GM21515 (cell line): Measurements from ENCODE around the gene UBAC2.
A peak's percentile ranks its signal among the peaks of the same experiment; 100 is the strongest.

ENCODE experiments used
- ATAC-seq: cut with Tn5 transposase; IDR thresholded peaks from one replicate; pipeline ENCODE4 v1.9.1; 2021; ENCODE audit not compliant: unreplicated experiment

UBAC2 gene, protein sequence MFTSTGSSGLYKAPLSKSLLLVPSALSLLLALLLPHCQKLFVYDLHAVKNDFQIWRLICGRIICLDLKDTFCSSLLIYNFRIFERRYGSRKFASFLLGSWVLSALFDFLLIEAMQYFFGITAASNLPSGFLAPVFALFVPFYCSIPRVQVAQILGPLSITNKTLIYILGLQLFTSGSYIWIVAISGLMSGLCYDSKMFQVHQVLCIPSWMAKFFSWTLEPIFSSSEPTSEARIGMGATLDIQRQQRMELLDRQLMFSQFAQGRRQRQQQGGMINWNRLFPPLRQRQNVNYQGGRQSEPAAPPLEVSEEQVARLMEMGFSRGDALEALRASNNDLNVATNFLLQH

DNA sequence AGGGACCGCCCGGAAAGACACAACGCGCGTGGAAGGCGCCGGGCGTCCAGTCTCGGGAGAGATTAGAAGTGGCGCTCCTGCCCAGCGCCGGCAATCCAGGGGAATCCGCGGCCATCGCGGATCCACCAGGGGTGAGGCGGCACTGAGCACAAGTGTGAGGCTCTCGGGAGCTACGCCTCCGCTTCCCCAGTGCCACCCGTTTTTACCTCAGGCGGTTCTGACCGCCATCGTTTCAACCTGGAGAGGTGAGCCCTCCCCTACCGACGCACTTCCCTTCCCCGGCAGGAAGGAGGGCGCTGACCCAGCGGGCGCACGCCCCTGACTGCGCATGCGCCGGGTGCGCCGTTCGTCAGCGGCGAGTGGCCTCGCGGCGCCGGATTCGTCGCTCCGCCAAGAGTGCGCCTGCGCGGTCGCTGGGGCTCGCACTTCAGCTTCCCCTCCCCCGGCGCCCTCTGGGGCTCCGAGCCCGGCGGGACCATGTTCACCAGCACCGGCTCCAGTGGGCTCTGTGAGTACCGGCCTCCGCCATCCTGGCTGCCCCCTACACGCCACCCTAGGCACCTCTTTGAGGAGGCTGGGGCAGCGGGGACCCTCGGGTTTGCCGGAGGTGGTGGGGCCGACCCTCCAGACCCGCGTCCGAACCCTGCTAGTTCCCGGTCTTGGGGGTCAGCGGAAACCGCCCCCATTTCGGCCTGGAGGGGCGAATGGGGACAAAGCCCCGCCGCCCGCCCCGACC, at the start of gene UBAC2:
Gene UBAC2, plus strand, starts transcription at position 423 of the 736 bp plus-strand sequence. Its CDS starts 55 bp downstream, at position 478.
- peak; percentile 72 for ATAC-seq

DNA sequence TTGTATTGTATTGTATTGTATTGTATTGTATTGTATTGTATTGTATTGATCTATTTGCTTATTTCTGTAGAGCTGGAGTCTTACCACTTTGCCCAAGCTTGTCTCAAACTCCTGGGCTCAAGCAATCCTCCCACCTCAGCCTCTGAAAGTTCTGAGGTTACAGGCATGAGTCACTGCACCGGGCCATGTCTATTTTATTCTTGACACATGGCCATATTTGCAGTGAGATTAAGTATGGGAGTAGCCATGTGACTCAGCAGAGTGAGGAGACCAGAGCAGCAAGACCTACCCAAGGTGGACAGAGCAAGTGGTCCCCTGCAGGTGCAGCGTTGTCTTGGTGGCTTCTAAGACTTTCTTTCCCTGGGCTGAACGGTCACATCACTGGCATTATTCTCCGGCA, 49.1 kb upstream of the UBAC2 start:
- ATAC-seq: peak; percentile 81

DNA sequence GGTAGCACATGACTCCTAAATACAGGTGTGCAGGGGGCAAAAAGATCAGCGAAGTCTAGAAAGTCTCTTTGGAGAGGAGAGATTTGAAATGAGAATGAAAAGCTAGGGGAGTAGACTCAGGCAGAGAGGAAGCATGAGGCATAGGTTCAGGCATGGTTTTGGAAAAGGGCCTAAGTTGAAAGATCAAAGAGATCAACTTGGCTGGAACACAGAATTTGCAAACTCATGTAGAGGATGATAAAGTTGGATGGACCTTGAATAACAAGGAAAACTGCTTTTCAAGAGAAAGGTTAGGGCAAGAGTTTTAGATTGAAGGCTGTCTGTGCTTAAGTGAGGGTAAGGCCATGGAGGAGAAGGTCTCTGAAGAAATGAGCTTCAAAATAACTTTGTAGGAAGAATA, 47.4 kb upstream of the UBAC2 start:
- ATAC-seq: no peak

DNA sequence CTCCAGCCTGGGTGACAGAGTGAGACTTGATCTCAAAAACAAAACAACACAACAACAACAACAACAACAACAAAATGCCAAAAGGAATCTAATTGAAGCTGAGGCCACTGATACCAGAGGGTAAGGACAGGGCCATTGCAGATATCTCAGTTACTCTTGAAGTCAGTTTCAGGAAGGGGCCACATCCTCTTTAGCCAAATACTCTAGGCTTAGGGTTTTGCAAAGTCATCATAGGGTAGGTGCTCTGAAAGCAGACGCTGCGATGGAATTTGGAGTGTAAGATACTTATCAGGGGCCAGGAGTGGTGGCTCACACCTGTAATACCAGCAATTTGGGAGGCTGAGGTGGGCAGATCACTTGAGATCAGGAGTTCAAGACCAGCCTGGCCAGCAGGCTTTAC, 46.6 kb upstream of the UBAC2 start:
- ATAC-seq: no peak

DNA sequence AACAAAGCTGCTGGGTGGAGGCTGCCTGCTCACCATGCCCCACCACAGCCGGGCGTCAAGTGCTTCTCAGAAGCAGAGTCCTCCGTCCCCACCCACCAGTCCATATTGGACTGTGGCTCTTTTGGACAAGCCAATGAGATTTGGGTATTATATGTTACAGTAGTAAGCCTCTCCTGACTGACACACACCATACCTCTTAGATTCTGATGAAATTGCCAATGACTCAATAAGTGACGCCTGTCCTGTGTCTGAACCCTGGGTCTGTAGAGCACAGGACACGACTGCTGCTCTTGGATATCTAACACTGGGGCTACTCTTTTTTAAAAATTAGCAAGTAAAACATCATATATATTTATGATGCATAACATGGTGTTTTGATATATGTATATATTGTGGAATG, 44.8 kb upstream of the UBAC2 start:
- ATAC-seq: no peak

DNA sequence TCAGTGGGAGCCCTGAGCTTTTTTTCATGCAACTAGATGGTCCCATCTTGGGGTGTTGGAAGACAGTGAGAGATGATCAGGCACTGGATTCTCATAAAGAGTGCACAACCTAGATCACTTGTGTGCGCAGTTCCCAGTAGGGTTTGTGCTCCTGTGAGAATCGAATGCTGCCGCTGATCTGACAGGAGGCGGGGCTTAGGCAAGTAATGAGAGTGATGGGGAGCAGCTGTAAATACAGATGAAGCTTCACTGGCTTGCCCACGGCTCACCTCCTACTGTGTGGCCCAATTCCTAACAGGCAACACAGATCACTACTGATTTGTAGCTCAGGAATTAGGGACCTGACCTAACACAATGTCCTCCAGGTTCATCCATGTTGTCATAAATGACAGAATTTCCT, 43.6 kb upstream of the UBAC2 start:
- ATAC-seq: no peak

DNA sequence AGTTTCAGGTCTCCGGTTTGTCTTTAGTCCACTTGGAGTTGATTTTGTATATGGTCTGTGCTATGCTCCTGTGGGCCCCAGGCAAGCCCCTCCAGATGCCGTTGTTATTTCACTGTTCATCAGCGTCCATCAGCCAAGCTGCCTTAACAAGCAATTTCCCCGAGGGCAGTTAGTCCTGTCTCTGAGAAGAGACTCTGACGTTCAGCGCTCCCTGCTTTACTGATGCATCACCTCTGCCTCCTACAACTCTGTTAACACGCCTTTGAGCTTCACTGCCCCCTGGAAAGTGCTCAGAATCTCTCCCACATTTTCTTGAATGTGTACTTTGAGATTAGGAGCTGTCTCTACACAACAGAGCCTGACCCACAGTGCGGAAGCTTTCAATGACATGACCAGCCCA, 41.8 kb upstream of the UBAC2 start:
- ATAC-seq: no peak

DNA sequence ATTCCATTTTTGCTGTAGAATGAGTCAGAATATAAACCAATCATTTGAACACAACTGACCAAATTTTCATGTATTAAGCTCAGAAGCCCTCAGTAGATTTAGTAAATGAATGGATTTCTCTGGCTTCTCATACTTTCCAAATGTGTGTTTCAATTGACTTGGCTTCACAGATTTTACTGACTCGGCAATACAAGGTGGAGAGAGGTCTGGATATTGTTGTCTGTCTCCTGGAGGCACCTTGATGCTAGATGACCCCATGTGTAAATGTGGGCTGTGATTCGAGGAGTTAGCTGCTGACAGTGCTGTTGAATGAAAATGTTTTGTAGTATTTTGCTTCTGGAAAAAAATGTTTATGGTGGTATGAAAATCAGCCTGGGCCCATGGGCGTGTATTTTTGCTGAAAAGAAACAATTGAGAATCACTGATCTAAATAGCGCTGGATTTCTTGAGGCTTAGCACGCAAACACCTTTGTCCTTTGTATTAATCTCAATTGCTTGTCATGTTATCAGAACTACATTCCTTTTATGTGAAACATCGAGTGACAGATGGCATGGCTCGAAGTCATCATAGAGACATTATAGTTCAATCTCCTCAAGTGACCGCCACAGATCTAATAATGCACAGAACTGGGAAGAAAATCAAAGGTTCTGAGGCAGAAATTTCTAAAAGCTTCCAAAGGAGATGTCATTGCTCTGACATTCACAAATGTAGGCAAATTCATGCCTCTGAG, 41.2 kb upstream of the UBAC2 start:
- ATAC-seq: no peak

DNA sequence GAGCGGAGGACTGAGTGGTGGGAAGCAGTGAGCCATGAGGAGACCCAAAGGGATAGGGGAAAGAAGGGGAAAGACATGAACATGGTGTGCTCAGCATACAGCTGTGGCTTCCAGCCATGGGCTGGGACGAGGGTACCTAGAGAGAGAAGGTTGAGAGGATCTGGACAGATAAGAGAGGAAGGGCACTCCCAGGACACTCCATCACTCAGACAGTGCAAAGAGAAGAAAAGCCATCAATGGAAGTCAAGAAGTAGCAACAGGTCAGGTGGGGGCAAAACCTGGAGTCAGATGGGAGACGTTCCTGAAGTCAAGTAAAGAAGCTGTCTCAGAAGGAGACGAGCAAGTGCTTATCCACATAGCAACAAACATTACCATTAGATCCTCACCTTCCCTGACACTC, 40.2 kb upstream of the UBAC2 start:
- no peak for ATAC-seq

DNA sequence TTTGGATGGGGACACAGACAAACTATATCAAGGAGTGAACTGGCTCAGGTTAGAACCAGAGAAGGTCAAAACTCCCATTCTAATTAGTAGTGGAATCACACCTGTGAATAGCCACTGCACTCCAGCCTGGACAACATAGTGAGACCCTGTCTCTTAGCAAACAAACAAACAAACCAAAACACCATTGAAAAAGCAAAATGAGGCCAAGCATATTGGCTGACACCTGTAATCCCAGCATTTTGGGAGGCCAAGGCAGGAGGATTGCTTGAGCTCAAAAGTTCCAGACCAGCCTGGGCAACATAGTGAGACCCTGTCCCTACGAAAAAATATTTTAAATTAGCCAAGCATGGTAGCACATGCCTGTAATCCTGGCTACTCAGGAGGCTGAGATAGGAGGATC, 39.1 kb upstream of the UBAC2 start:
- ATAC-seq: no peak

DNA sequence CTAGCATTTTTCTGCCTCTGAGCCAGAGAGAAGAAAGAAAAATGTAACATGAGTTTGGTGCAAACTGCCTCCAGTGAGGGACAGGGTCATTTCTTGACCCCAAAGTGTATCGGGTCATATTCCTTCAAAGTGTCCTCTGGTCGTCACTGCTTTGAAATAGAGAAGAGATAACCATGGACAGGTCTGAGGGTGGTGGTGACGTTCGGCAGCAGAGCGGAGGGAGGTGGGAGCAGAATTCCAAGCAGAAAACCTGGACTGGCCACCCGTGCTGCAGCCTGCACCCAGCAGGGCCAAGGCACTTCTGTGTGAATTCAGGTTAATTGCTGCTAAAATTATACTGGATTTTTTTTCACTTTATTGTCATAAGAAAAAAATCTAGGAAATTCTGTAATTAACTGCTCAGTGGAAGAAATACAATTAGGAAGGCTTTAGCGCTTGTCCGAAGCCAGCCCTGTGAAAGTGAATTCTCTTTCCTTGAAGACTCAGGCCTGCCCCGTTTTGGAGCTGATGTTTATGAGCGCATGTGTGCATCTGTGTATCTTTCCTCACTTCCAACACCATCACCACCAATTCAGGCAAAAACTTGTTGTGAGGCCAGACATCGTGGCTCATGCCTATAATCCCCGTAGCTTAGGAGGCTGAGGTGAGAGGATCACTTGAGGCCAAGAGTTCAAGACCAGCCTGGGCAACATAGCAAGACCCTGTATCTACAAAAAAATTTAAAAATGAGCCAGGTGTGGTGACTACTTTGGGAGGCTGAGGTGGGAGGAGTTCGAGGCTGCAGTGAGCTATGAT, 37.9 kb upstream of the UBAC2 start:
- ATAC-seq: no peak

DNA sequence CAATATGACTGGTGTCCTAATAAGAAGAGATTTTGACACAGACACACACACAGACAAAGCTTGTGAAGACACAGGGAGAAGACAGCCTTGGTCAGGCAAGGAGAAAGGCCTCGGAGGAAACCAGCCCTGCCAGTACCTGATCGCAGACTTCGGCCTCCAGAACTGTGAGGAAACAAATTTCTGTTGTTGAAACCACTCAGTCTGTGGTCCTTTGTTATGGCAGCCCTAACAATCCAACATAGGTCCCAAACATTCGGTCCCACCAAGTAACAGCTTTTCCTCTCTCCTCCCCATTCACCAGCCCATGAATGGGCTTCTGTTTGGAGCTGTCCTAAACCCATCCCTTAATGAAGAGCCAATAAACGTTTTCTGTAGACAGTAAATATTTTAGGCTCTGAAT, 36.4 kb upstream of the UBAC2 start:
- no peak for ATAC-seq

DNA sequence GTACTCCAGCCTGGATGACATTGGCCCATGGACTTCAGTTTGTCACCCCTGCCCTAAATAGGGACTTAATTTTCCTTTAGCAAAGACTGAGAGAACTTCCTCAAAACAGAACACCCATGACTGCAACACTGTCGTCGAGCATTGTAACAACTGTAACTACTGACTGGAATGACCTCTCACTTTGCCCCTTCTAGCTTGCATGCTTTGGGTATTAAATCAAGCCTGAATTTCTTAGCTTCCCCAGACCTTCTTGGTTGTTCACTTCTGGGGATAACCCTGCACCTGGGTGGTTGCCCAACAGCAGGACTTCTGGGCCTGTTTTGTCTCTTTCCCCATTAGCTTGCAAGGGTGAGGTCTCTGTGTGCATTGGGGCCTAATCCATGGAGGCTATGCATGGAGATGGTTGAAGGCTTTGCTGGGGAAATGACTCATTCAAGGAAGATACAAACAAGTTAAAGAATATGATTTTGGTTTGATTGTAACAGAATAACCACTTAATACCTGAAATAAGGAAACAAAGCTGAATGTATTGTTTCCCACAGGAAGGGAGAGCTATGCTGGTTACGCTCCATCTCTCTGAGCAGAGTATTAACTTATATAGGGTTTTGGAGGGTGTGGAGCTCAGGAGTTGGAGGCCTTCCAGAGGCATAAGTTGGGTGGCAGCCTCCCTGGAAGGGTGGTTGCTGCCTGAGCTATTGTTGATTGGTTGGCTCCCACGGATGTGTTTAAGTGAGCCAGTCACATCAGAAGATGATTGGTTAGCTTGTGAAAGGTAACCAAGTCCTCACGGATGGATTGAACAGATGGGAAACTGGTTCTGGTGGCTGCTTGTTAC, 34.7 kb upstream of the UBAC2 start:
- ATAC-seq: no peak

DNA sequence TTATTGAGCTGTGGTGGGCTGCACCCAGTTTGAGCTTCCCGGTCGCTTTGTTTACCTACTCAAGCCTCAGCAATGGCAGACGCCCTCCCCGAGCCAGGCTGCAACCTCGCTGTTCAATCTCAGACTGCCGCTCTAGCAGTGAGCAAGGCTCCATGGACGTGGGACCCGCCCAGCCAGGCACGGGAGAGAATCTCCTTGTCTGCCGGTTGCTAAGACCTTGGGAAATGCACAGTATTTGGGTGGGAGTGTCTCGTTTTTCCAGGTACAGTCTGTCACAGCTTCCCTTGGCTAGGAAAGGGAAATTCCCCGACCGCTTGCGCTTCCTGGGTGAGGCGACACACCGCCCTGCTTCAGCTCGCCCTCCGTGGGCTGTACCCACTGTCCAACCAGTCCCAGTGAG, 27.7 kb upstream of the UBAC2 start:
- ATAC-seq: no peak

DNA sequence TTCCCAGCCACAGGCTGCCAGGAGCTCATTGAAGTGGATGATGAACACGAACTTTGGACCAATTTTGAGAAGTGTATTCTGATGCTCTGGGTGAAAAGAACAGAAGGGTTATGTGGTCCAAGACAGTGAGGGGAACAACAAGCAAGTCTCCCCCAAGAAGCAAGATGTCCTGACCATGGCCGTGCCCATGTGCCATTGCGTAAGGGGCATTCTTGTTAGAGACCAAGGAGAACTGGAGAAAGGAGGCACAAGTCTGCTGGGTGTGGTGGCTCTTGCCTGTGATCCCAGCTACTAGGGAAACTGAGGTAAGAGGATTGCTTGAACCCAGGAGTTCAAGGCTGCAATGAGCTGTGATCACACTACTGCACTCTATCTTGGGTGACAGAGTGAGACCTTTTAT, 27.0 kb upstream of the UBAC2 start:
- ATAC-seq: no peak

DNA sequence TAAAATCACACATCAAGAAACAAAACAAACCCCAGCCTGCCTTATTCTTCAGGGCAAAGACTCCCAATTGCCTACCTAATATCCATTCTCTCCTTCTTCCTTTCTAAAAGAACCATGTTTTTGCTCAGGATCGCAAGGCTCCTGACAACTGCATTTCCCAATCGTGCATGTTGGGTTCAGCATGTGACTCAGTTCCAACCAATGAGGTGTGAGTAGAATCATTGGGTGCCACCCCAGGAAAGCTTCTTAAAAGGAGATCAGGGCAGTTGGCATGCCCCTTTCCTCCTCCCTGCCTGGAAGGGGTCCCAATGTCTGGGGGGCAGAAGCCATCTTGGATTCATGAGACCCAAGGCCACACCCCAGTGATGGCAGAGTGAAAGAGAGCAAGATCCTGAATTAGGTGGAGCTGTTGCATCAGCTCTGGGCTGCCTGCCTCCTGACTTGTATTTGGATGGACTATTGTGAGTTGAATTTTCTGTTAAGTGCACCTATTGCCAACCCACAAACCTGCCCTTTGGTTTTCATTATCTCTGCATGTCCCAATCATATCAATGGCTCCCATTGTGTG, 26.0 kb upstream of the UBAC2 start:
- ATAC-seq: no peak

DNA sequence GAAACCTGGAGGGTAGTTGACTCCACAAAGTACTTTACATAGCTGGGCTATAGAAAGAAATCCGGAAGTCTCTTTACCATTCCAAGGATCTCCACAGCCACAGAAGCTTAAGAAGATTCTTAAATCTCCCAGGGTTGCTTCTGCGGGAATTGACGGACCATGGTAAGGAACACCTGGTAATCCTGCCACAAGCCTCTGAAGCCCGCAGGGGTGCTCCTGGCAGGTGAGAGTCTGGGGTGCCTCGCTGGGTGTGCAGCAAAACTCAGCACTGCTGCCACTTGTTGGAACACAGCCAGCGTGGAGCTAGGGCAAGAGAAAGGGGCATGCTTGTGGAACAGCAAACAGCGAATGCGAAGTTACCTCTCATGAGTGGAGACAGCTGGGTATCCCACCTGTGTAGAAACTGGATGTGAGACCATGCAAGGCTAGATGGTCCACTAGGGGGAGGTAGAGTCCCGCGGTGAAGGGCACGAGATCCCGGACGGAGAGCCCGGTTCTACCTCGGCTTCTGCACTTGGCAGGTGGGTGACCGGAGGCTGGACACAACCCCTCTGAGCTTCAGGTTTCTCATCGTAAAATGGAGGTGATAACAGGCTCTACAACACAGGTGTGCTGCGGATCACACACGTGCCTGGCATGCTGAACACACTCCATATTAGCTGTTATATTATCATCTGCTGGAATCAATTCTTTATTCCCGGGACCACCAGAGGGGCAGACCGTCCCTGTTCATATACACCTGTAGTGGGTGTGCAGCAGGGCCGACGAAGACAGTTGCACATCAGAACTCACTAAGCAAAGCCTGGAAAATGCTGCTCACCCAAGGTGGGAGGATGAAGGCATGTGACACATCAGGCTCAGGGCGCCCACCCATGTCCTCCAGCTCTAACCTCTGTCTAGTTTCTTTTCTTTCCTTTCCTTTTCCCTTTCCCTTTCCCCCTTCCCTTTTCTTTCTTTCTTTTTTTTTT, 24.1 kb upstream of the UBAC2 start:
- peak; percentile 71 for ATAC-seq

DNA sequence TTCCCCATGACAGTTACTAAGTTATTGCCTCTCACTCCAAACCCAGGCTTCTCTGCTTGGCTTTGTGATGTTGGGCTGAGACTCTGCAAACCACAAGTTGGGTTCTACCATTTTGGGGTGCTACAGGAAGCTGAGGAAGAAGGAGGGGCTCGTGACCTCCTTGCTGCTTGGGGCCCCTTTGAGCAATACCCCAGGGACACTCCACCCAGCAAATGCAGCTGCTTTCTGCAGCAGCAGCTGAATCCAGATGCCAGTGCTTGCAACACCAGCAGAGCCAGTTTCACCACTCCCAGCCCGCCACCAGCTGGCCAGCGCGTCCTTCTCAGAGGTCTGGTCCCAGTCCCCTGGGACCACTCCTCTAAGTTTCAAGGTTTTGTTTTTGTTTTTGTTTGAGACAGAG, 22.0 kb upstream of the UBAC2 start:
- peak; percentile 51 for ATAC-seq

DNA sequence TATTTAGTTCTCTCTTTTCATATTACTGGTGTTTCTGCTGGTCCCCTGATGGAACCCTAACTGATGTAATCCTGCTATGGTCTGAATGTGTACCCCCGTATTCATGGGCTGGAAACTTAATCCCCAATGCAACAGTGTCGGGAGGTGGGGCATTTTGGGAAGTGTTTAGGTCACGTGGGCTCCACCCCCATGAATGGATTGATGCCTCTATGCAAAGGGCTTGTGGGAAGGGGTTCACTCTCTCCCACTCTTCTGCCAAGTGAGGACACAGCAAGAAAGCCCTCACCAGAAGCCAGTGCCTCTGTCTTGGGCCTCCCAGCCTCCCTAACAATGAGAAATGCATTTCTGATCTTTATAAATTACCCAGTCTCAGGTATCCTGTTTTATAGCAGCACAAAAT, 21.2 kb upstream of the UBAC2 start:
- no peak for ATAC-seq
